Measurements from ENCODE around the gene GMFB.

DNA sequence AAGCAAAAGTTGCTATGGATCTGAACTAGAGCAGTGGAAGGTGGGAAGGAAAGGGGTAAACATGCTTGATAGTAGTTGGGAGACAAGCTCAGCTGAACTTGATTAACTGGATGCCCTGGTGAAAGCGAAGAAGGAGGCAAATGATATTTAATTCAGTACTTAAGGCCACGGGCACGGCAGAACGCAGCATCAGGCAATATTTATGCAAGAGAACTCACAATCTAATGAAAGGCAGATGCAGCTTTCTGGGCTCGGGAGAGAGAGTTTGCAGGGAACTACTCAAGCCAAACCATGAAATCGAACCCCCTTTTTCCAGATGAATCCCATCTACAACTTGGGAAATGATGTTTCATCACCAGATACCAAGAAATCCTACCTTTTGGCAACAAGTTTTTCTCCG lies 44.1 kb downstream of the GMFB start:
- TF ChIP-seq MYC (IDR thresholded peaks at IDR 0.05; ENCODE audit: low read depth, low read length) (no peak), POLR2A (IDR thresholded peaks at IDR 0.05; ENCODE audit: low read depth, low read length) (no peak), EZH2 (IDR thresholded peaks at IDR 0.05; ENCODE audit: borderline replicate concordance, low read depth, low read length, severe bottlenecking) (no peak), POLR2AphosphoS5 (IDR thresholded peaks at IDR 0.05; ENCODE audit: insufficient read depth, low read depth, low read length) (no peak), JUN (IDR thresholded peaks at IDR 0.05; ENCODE audit: borderline replicate concordance, insufficient read depth, insufficient read length, low read depth) (no peak), FOS (IDR thresholded peaks at IDR 0.05; ENCODE audit: borderline replicate concordance, insufficient read depth, low read length) (no peak), GATA2 (IDR thresholded peaks at IDR 0.05; ENCODE audit: insufficient read depth, insufficient read length, low read depth, low read length) (no peak)
- TF ChIP-seq, protein P1, sequence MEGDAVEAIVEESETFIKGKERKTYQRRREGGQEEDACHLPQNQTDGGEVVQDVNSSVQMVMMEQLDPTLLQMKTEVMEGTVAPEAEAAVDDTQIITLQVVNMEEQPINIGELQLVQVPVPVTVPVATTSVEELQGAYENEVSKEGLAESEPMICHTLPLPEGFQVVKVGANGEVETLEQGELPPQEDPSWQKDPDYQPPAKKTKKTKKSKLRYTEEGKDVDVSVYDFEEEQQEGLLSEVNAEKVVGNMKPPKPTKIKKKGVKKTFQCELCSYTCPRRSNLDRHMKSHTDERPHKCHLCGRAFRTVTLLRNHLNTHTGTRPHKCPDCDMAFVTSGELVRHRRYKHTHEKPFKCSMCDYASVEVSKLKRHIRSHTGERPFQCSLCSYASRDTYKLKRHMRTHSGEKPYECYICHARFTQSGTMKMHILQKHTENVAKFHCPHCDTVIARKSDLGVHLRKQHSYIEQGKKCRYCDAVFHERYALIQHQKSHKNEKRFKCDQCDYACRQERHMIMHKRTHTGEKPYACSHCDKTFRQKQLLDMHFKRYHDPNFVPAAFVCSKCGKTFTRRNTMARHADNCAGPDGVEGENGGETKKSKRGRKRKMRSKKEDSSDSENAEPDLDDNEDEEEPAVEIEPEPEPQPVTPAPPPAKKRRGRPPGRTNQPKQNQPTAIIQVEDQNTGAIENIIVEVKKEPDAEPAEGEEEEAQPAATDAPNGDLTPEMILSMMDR (IDR thresholded peaks at IDR 0.05; ENCODE audit: extremely low read depth in 1 of 2, insufficient read depth in 1 of 2, low read depth in 1 of 2, low read length in 2 of 2), result no peak
- TF ChIP-seq, protein P2, sequence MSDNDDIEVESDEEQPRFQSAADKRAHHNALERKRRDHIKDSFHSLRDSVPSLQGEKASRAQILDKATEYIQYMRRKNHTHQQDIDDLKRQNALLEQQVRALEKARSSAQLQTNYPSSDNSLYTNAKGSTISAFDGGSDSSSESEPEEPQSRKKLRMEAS (IDR thresholded peaks at IDR 0.05; ENCODE audit: insufficient read depth, insufficient read length), result no peak
